ENCODE data around the gene PPP1R3F. TPM values are rescaled to one million over a fixed set of nuclear protein-coding genes. Genes with fewer than 3 reads are reported as not detected.

PPP1R3F gene
- polyA plus RNA-seq, 2 of the 4 experiments (the other 2 are of a cell fraction): 3.0 to 5.2 TPM

- ATAC-seq (no peak), FAIRE-seq (no peak), DNase-seq (ENCODE audit: low read depth in 1 of 2, low spot score in 1 of 2) (no peak)
- POLR2A ChIA-PET: no interaction called here
- TF ChIP-seq E2F6 (IDR thresholded peaks at IDR 0.05; ENCODE audit: borderline replicate concordance, low read depth): no peak
- TF ChIP-seq EHMT2 (IDR thresholded peaks at IDR 0.05; ENCODE audit: low read depth): no peak
- no peak for TF ChIP-seq REST (IDR thresholded peaks at IDR 0.05)
- TF ChIP-seq BHLHE40 (IDR thresholded peaks at IDR 0.05; ENCODE audit: low read depth, low read length): no peak
- no peak for TF ChIP-seq POLR2A (IDR thresholded peaks at IDR 0.05; ENCODE audit: low read length)
- no peak for TF ChIP-seq ZSCAN20 (CRISPR knock-in tag; IDR thresholded peaks at IDR 0.05)
- TF ChIP-seq RCOR1 (IDR thresholded peaks at IDR 0.05; ENCODE audit: low read depth, low read length): no peak
- no peak for TF ChIP-seq KDM5A (IDR thresholded peaks at IDR 0.05)
- no peak for TF ChIP-seq CBX8 (IDR thresholded peaks at IDR 0.05)
- TF ChIP-seq MYC (IDR thresholded peaks at IDR 0.05; ENCODE audit: borderline replicate concordance, low read length): no peak
- TF ChIP-seq HES2 (IDR thresholded peaks at IDR 0.05): no peak
- no peak for TF ChIP-seq POLR2AphosphoS2 (conservative IDR thresholded peaks at IDR 0.05; ENCODE audit: low read length)
- no peak for TF ChIP-seq MAFK (IDR thresholded peaks at IDR 0.05; ENCODE audit: partially characterized antibody)
- no peak for TF ChIP-seq PHF8 (IDR thresholded peaks at IDR 0.05; ENCODE audit: borderline replicate concordance, low read depth)
- TF ChIP-seq RFX5 (IDR thresholded peaks at IDR 0.05): no peak
- no peak for TF ChIP-seq CTCF (IDR thresholded peaks at IDR 0.05)
- no peak for TF ChIP-seq GATA3 (IDR thresholded peaks at IDR 0.05; ENCODE audit: borderline replicate concordance)
- TF ChIP-seq JUN (IDR thresholded peaks at IDR 0.05): no peak
- TF ChIP-seq ESRRA (IDR thresholded peaks at IDR 0.05; ENCODE audit: borderline replicate concordance, low read length): no peak
- no peak for TF ChIP-seq NPAS2 (CRISPR knock-in tag; IDR thresholded peaks at IDR 0.05; ENCODE audit: borderline replicate concordance)
- Histone ChIP-seq H3K4me3 (no peak overlapping the region), H3K4me1 (peaks cover 4% of the 10 kb centered on the region; the same call in 1 of the 3 replicates), H3K9me3 (no peaks in the 10 kb centered on the region), H3K27ac (no peak overlapping the region), H3K4me2 (no peak overlapping the region)
- CTCF ChIA-PET: interaction anchor here (1.9 kb wide), 1 partner anchor 85 kb away, joined by 5 read pairs; no protein-coding TSS in a partner anchor
- WGBS (ENCODE audit: missing lambda C conversion rate): 95% methylated on average over 3 of the region's 3 CpGs
These were observed 7.9 kb downstream of the PPP1R3F start for GRCh38 chrX:49277535-49277830.

GRCh38 chrX:49278081-49278480 is 8.5 kb downstream of the PPP1R3F start:
- Histone ChIP-seq H3K4me2 (no peak overlapping the region), H3K9me3 (no peaks in the 10 kb centered on the region), H3K27ac (no peak overlapping the region), H3K4me1 (0 out of 3 replicates have a peak, but pooled peaks cover 4% of the 10 kb centered on the region), H3K4me3 (no peak overlapping the region)
- POLR2A ChIA-PET: no interaction called here
- no peak for TF ChIP-seq NPAS2 (CRISPR knock-in tag; IDR thresholded peaks at IDR 0.05; ENCODE audit: borderline replicate concordance)
- TF ChIP-seq EP300 (IDR thresholded peaks at IDR 0.05): no peak
- TF ChIP-seq HDAC2 (IDR thresholded peaks at IDR 0.05): no peak
- no peak for TF ChIP-seq HOXB5 (CRISPR knock-in tag; IDR thresholded peaks at IDR 0.05)
- TF ChIP-seq RCOR1 (IDR thresholded peaks at IDR 0.05; ENCODE audit: low read depth, low read length): no peak
- TF ChIP-seq ELK1 (IDR thresholded peaks at IDR 0.05; ENCODE audit: low read depth, low read length): no peak
- no peak for TF ChIP-seq ZC3H11A (IDR thresholded peaks at IDR 0.05)
- no peak for TF ChIP-seq E2F6 (IDR thresholded peaks at IDR 0.05; ENCODE audit: borderline replicate concordance, low read depth)
- TF ChIP-seq GATA3 (IDR thresholded peaks at IDR 0.05; ENCODE audit: borderline replicate concordance): no peak
- TF ChIP-seq SREBF2 (IDR thresholded peaks at IDR 0.05): no peak
- TF ChIP-seq RNF2 (IDR thresholded peaks at IDR 0.05; ENCODE audit: borderline replicate concordance, low read depth): no peak
- no peak for TF ChIP-seq MYC (IDR thresholded peaks at IDR 0.05; ENCODE audit: borderline replicate concordance, low read length)
- TF ChIP-seq ZFP36 (IDR thresholded peaks at IDR 0.05; ENCODE audit: borderline replicate concordance, partially characterized antibody): no peak
- TF ChIP-seq JUN (IDR thresholded peaks at IDR 0.05): no peak
- no peak for TF ChIP-seq PHF8 (IDR thresholded peaks at IDR 0.05; ENCODE audit: borderline replicate concordance, low read depth)
- TF ChIP-seq CHD4 (IDR thresholded peaks at IDR 0.05; ENCODE audit: borderline replicate concordance): no peak
- TF ChIP-seq CHD2 (IDR thresholded peaks at IDR 0.05; ENCODE audit: low read length, partially characterized antibody): no peak
- no peak for TF ChIP-seq TP53 (CRISPR knock-in tag; IDR thresholded peaks at IDR 0.05)
- TF ChIP-seq POLR2A (IDR thresholded peaks at IDR 0.05; ENCODE audit: low read length): no peak
- no peak for DNase-seq (ENCODE audit: low read depth in 1 of 2, low spot score in 1 of 2)
- no peak for ATAC-seq
- no peak for FAIRE-seq
- WGBS (ENCODE audit: missing lambda C conversion rate): 96% methylated on average over 3 of the region's 3 CpGs
- CTCF ChIA-PET: interaction anchor here (1.9 kb wide), 1 partner anchor 85 kb away, joined by 5 read pairs; no protein-coding TSS in a partner anchor
